GM21737 (cell line): ENCODE results near the gene FRY.
A peak's percentile ranks its signal among the peaks of the same experiment; 100 is the strongest.
"Not testable (repeated sequence)": the region's sequence is repeated elsewhere in the genome, so short reads cannot be mapped to it uniquely, and the experiment has no call there.

Experiments
- ATAC-seq: cut with Tn5 transposase; IDR thresholded peaks from one replicate; pipeline ENCODE4 v1.9.1; 2021; ENCODE audit warnings: mild to moderate bottlenecking, moderate library complexity; ENCODE audit not compliant: unreplicated experiment

FRY gene

GRCh38 chr13:32040052-32040642 is 8.6 kb downstream of the FRY start:
- no peak for ATAC-seq

- no peak for ATAC-seq
Observed at GRCh38 chr13:32040689-32041088, 9.1 kb downstream of the FRY start.

DNA sequence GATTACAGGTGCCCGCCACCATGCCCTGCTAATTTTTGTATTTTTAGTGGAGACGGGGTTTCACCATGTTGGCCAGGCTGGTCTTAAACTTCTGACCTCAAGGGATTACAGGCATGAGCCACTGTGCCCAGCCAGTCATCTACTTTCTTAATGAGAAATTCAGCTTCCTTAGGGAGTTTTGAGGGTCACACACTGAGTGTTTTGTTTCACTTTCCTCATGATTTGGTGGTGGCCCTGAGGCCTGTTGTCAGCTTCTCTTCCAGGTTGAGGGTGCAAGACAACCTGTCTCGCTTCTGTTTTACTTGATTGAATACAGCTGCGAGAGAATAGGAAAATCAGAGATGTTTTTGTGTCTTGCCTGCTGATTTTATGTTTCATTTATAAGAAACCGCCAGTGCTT is 9.9 kb downstream of the FRY start:
- peak; percentile 65 for ATAC-seq

GRCh38 chr13:32042551-32042950 is 11.0 kb downstream of the FRY start:
- no peak for ATAC-seq

DNA sequence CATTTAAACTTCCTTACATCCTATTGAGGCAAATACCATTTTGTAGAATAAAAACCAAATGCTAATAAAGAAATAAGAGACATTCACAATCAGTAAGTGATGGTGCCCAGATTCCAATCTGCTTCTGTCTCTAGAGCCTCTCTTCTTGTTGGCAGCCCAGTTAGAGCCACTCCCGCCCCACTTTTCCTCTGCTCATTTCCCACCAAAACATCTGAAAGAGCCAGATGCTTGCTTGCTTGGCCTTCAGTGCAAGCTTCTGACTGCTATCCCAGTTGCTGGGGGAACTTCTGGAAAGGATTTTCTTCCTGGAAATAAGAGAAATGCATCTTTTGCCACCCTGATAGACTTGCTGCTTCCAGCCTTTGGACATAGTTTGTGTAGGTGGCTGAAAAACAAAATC is 12.9 kb downstream of the FRY start:
- no peak for ATAC-seq

GRCh38 chr13:32045537-32045936 is 14.0 kb downstream of the FRY start:
- ATAC-seq: no peak

GRCh38 chr13:32045982-32046785 is 14.6 kb downstream of the FRY start:
- no peak for ATAC-seq

DNA sequence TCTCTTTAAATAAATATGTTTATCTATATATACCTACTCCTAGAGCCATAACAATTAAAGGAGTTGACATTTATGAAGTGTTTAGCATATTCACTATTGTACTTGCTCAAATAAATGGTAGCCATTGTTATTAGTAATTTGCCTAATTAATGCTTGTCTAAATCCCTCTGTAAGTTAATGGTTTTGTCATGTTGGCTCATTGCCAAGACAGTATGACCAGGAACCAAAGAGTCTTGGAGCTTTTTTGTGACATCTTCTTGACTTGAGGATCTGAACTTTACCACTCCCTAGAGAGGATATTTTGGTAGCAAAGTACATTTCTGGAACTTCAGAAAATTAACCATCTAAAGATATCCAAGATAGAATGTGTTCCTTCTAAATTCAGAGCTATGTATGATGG is 15.5 kb downstream of the FRY start:
- ATAC-seq: no peak

GRCh38 chr13:32047793-32048192 is 16.2 kb downstream of the FRY start:
- no peak for ATAC-seq

DNA sequence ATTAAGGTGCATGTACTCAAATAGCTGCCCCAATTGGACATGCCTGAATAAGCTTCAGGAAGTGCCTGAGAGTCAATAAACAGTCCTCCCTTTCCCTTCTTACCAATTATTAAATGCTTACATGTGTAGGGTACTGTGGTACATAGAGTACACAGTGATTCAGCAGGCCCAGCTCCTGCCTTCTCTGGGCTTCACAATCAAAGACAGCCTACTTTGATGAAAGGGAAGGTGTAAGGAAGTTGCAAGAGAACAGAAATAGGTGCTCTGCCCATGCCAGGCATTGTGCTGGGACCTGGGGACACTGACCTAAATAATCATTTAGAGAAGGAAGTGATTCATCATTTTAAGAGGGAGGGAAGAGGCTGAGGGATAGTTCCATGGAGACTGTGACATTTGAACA is 17.2 kb downstream of the FRY start:
- ATAC-seq: no peak

DNA sequence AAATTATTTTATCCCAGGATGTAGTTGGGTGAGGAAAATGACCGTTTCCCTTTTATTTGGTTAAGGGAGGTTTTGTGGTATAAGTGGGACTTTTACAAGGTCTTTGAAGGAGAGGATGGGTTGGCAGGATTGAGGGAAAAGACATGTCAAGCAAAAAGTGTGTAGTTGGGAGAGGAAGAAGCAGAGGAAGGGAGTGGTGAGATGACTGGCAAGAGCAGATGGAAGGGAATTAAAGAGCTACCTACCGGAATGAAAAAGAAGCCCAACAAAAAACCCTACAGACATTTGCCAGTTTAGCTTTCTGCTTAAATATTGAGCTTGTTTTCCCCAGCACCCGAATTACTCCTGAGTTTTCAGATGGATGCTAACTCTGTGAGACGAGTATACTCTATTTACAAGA is 19.6 kb downstream of the FRY start:
- no peak for ATAC-seq

DNA sequence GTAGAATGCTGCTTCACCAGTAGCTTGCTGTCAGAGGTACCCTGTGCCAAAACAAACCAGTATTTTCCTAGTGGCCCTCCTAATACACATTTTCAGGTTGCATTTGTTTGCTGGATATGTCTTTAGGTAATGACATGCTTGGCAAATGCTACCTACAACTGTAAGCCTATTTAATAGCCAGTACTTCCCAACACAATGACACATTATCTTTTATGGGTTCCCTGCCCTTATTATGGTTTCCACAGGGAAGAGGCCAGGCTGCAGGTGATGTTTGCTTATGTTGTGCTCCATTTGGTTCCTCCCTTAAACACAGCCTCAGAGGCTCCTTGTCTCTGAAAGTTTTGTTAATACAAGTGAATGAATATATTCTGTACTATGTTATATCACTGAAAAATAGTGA is 24.7 kb downstream of the FRY start:
- no peak for ATAC-seq

- ATAC-seq: not testable (repeated sequence)
Observed at GRCh38 chr13:32057325-32057724, 25.8 kb downstream of the FRY start.

DNA sequence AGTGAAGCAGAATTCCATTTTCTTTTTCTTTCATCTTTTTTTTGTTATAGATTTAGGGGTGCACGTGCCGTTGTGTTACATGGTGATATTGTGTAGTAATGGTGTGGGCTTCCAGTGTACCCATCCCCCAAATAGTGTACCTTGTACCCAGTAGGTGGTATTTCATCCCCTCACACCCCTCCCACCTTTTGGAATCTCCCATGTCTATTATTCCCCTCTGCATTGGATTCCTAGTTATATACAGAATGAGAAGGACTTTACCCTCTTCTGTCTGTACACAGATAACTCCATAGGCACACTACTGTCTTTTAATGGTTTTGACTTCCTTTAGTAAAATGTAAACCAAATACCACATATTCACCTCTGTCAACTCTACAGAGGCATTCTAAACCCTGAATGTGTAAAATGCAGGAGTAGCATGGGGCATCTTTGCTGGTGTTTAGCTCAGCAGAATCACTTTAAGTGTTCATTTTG is 28.0 kb downstream of the FRY start:
- ATAC-seq: no peak

DNA sequence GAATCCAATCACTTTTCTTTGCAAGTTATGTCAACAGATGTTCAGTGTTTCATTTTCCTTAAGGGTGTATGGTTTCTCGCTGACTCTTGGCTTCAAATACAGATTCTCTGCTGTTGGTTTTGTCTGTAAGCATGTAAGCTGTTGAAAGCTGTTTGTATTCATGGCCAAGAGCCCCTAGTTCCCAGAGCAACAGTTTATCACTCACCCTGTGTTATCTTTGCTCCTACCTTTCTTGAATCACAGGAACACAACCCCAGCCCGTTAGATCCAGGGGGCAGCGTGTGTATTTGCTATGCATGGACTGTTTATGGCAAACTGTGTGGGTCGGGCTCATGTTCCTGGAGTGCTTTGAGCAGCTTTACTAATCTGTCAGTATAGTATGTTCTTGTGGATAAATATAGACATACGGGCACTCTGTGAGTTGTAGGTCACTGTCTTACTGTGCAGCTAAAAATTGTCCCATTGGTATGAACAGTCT is 28.9 kb downstream of the FRY start:
- no peak for ATAC-seq

- ATAC-seq: no peak
Observed at GRCh38 chr13:32063619-32064233, 32.2 kb downstream of the FRY start.

- ATAC-seq: no peak
Observed at GRCh38 chr13:32067149-32067961, 35.8 kb downstream of the FRY start.

DNA sequence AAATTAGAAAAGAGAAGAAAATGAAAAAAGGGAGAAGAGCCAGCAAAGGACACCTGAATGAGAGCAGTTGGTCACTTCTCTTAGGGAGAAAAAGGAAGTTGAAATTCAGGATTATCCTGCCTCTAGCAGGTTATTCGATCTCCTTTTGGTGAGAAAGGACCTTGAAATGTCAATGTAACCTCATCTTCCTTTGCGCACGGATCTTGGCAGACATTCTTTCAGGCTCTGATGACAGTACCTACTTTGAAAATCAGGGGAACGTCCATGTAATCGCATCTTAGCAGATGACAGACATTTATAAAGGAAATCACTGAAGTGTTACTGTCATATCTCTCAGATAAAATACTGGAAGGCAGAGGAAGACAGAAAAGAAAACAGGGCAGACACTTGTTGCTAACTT is 36.7 kb downstream of the FRY start:
- no peak for ATAC-seq

- ATAC-seq: no peak
Observed at GRCh38 chr13:32073180-32073864, 41.7 kb downstream of the FRY start.

DNA sequence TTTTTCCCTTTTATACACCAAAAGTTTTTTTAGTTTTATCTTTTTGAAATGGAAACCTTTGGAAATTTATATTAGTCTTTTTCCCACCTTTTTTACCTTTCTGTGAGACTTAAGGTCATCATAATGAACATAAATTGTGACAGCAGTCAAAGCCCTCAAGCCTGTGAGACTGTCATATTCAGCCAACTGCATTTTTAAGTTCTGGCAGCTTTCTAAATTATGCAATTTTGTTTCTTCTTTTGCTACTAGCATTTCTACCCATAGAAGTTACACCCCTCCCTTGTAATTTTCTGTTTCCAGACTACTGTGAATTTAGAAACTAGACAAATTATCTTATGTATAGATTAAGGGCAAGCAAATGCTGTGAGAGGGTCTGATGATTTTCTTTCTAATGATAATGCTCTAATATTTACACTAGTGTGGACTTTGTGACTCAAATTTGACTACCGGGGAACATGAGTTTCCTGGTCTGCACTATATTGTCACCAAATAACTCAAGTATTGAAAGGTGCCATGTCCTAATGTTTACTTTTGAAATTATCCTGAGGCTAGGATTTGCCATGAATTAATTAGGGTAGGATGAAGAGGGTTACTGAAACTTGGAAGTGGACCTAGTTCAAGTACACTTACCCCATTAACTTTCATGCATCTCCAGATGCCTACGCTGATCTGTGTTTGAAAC is 43.7 kb downstream of the FRY start:
- ATAC-seq: no peak
